Measurements from ENCODE around the gene MISP.

MISP gene

GRCh38 chr19:751501-752341 lies 809 bp downstream of the MISP start:
- no peak for TF ChIP-seq CTCF (IDR thresholded peaks at IDR 0.05; ENCODE audit: extremely low read depth, missing control alignments)
- DNase-seq (ENCODE audit: low spot score), result no peak

- no peak for DNase-seq (ENCODE audit: low spot score)
- no peak for TF ChIP-seq CTCF (IDR thresholded peaks at IDR 0.05; ENCODE audit: extremely low read depth, missing control alignments)
Measured at GRCh38 chr19:752652-753517, 2.0 kb downstream of the MISP start.

- TF ChIP-seq CTCF (IDR thresholded peaks at IDR 0.05; ENCODE audit: extremely low read depth, missing control alignments), result no peak
- no peak for DNase-seq (ENCODE audit: low spot score)
Measured at GRCh38 chr19:754530-754929, 3.6 kb downstream of the MISP start.

- no peak for TF ChIP-seq CTCF (IDR thresholded peaks at IDR 0.05; ENCODE audit: extremely low read depth, missing control alignments)
- DNase-seq (ENCODE audit: low spot score), result no peak
Measured at GRCh38 chr19:755063-755462, 4.2 kb downstream of the MISP start.

GRCh38 chr19:756236-756635 lies 5.3 kb downstream of the MISP start:
- no peak for TF ChIP-seq CTCF (IDR thresholded peaks at IDR 0.05; ENCODE audit: extremely low read depth, missing control alignments)
- no peak for DNase-seq (ENCODE audit: low spot score)

- no peak for DNase-seq (ENCODE audit: low spot score)
- TF ChIP-seq CTCF (IDR thresholded peaks at IDR 0.05; ENCODE audit: extremely low read depth, missing control alignments), result no peak
Measured at GRCh38 chr19:756821-757688, 6.1 kb downstream of the MISP start.

All from GM20000 (cell line).